ENCODE measurements around the gene CD44.
"Not testable (repeated sequence)": the region's sequence is repeated elsewhere in the genome, so short reads cannot be mapped to it uniquely, and the experiment has no call there.

The CD44 gene
- total RNA-seq, result 587 to 680 reads per million in 2 donors

DNA sequence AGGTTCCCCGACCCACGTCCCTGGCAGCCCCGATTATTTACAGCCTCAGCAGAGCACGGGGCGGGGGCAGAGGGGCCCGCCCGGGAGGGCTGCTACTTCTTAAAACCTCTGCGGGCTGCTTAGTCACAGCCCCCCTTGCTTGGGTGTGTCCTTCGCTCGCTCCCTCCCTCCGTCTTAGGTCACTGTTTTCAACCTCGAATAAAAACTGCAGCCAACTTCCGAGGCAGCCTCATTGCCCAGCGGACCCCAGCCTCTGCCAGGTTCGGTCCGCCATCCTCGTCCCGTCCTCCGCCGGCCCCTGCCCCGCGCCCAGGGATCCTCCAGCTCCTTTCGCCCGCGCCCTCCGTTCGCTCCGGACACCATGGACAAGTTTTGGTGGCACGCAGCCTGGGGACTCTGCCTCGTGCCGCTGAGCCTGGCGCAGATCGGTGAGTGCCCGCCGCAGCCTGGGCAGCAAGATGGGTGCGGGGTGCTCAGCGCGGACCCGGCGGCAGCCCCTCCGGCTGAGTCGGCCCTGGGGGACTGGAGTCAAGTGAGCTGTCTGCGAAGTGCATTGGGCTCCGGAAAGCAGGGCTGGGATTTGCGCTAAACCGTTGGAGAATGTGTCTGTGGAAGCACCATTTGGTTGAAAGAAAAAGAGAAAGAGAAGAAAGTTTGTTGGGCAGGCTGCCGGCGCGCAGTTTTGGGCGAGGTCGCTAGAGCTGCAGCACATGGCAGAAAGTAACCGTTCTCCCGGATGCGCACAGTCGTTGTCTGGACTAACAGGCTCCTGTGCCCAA, at the start of gene CD44:
Gene CD44 (plus strand): TSS at position 229 of the 779 bp plus-strand sequence. CDS start 133 bp downstream, at position 362.
- peak; percentile 56 for DNase-seq

DNA sequence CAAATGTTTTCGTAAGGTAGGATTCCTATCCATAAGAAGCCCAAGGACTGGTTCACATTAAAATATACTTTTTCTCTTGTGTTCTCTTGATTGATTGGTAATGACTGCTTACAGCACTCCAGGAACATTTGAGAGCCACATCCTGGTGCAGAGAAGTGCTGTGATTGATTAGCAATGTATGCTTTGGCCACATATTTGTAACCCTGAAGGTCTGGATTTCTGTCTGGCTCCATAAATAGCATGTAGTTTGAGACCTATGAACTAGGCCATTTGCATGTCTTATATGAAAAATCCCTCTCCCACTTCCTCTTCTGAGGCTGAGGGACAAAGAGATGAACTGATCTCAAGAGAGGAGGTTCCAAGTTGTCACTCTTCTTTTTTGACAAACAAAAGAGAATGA, 49.3 kb upstream of the CD44 start:
- DNase-seq, result no peak

DNA sequence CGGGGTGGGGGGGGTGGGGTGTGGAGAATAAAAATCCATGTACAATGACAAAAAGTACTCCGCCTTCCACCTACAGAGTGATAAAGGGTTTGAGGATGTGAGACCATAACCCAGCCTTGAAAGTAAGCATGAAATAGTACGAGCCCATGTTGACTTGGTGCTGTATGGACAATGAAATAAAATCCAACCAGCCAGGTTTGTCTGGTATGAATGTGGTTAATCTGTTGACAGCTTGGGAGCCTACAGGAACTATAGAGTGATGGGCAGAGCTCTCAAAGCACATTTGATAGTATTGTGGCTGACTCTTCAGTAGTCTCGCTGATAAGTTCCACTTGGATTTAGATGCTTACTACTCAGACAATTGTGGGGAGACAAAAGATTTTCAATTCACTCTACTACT, 48.8 kb upstream of the CD44 start:
- DNase-seq, result no peak

DNA sequence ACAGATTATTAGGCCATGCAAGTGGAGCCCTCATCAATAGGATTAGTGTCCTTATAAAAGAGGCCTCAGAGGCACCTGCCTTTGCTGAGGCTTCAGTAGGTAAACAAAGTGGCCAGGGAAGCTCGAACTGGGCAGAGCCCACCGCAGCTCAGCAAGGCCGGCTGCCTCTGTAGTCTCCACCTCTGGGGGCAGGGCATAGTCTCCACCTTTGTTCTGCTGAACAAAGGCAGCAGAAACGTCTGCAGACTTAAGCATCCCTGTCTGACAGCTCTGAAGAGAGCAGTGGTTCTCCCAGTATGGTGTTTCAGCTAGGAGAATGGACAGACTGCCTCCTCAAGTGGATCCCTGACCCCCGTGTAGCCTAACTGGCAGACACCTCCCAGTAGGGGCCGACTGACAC, 48.0 kb upstream of the CD44 start:
- not testable (repeated sequence) for DNase-seq

DNA sequence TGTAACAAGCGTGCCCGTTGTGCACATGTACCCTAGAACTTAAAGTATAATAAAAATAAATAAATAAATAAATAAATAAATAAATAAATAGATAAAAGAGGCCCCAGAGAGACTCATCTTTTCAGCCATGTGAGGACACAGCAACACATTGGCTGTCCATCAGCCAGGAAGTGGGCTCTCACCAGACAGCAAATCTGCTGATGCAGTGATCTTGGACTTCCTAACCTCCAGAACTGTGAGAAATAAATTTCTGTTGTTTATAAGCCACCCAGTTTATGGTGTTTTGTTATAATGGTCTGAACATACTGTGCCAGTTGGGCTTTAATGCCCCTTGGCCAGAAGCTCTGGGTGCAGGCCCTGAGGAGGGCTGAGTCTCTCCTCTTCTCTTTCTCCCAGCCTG, 42.2 kb upstream of the CD44 start:
- DNase-seq, result no peak

DNA sequence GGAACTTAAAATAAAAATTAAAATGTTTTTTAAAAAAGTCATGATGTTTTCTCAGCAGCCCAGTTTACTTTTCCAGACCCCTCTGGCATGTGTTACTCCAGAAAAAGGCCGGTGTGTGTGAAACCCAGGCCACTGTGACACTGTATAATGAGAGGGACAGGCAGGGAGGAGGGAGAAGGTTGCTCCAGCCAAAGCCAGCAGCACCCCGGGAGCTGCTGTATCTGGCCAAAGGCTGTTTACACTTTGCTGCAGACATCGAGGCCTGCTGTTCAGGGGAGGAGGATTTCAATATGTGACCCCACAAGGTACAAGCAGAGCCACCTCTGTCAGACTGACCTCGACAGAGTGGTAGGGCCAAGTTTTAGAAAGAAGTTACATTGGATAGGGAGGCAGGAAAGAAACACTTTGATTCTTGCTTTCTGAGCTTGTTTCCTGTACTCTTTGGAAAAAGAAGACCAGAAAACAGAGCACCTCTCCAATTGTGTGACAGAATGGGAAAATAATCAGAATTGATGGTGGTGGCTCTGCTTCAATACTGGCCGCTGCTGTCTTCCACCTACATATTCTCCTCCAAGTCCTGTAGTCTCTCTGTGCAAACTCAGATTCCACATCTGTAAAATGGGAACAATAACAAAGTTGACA, 41.0 kb upstream of the CD44 start:
- no peak for DNase-seq

DNA sequence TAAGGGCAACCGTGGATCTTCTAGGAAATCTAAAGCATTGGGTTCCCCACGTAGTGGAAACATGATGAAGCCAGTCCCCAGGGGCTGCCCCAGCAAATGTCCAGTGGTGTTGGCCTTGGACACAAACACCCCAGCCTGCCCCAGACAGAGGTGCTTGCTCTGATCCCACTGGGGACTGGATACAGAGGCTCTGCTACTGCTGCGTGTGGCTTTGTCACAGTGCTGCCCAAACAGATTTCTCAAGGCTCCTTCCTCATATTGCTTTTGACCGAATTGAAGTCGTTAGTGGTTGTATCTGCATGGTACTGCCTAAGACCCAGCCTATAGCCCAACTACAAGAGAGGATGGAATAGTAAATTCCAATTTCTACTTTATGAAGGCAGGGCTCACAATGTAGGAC, 40.1 kb upstream of the CD44 start:
- DNase-seq, result no peak

DNA sequence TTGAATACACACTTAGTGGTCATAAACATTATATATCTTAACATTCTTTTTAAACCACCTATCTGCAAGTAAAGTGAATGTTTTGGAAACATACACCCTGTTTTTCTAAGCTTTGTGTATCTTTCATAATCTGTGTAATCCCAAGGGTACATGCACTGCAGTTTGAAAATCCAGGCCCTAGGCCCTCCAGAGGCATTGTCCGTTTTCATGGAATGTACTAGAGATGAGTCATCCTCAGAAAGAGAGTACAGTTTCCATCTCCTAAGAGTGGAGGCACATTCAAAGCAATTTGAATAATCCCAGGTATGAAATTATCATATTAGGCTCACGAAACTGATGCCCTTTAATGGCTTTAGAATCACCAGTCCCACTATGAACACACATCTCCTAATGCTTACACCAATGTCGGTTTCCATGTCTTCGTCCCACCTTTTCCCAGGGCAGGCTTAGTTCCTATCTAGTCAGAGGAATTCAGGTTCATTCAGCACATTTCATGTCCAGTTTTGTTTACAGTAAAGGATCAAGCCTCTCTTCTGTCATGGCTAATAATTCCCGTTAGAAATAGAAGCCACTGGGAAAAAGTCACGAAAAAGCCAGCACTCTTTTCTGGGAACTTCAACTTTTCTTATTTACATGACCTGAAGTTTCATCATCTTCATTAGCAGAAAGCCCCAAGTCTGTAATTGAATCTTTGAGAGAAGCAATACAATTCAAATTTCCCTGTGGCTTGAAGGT, 39.5 kb upstream of the CD44 start:
- no peak for DNase-seq

DNA sequence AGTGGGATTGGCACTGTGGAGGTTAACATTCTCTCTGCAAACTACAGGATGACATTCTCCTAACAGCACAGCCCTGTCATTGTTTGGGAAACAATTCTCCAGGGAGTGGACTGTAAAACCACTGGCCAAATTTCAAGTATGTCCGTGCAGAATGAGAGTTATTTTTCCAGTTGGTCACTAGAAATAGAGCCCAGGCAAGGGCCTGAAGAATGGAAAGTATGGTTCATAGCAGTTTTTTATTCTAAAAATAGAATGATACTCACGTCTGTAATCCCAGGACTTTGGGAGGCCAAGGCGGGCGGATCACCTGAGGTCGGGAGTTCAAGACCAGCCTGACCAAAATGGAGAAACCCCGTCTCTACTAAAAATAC, 39.0 kb upstream of the CD44 start:
- DNase-seq, result no peak

DNA sequence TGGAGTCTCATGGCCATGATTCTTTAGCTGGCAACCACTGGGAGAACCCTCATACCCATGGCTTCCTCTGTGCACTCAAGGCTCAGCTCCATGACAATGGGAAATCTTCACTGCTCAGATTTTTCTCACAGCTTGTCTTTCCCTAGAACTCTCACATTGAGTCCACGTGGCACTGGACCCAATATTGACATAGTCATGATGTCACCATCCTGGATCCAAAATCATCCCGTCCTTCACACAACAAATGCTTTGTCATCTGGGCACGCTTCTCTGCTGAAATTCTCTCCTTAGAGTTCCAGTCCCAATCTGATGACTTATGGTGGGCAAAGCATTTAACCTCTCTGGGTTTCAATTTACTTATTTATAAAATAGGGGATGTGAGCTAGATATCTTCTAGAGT, 37.7 kb upstream of the CD44 start:
- no peak for DNase-seq

DNA sequence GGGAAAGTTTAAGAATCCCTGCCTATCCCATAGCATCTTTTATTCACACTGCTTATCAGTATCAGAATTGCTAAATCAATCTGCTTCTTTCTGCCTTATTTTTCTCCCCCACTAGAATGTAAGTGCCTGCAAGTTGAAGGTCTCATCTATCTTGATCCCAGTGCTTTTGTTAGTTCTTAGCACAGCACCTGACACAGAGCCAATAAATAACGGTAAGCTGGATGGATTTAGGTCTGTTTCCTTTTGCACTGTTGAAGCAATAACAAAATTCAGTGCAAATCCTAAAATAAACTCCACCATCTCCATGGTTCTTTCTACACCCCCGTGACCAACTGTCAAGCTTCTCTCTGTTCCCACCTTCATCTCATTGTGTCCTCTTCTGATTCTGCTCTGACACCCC, 36.7 kb upstream of the CD44 start:
- DNase-seq, result no peak

DNA sequence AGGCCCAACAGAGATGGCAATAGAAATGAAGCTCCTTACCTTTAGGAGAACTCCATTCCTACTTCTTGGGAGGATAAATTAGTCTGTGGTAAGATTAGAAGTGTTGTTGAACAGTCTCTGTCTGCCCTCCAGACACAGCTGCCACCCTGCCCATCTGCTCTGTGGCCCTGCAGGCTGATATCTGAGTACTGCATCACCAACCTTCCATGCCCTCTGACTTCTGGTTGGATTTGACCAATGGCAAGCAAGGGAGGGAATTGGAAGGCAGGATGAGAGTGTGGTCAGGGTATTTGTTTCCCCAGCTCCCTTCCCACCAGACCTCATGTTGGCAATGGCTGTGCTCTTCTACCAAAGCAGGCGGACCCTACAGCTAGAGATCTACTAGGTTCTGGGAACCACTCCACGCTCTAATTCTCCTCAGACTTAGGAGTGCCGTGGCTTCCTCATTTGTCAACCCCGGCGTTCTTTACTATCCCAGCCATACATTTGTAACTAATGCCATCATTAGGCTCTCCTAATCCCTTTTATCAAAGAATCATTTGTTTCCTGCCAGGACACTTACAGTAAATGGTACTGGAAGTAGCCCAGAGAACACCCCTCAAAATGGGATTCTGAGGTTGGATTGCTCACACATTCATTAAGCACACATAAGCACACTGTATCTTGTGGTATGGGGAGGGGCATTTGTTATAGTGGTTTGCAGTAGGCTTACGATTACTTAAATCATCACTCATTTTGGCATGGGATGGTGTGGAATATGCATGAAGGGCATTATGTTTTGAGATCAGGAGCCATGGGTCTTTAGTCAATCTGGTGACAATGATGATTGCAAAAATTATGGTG, 35.4 kb upstream of the CD44 start:
- no peak for DNase-seq

DNA sequence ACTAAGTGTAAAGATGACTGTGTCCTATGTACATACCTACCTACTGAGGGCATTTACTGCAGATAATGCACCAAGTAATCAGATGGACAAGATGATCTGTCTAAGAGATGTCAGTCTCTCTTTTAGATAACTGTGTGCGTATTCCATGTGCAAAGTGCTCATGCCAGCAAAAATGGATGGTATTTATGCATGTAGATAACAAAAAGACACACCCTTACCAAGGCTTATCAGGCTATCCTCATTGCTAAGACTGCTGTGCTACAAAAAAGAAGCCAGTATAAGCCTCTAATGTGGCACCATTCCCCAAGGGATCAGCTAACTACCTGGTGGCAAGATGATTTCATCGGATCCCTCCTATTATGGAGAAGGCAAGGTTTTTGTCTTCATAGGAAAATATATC, 34.3 kb upstream of the CD44 start:
- DNase-seq, result no peak

DNA sequence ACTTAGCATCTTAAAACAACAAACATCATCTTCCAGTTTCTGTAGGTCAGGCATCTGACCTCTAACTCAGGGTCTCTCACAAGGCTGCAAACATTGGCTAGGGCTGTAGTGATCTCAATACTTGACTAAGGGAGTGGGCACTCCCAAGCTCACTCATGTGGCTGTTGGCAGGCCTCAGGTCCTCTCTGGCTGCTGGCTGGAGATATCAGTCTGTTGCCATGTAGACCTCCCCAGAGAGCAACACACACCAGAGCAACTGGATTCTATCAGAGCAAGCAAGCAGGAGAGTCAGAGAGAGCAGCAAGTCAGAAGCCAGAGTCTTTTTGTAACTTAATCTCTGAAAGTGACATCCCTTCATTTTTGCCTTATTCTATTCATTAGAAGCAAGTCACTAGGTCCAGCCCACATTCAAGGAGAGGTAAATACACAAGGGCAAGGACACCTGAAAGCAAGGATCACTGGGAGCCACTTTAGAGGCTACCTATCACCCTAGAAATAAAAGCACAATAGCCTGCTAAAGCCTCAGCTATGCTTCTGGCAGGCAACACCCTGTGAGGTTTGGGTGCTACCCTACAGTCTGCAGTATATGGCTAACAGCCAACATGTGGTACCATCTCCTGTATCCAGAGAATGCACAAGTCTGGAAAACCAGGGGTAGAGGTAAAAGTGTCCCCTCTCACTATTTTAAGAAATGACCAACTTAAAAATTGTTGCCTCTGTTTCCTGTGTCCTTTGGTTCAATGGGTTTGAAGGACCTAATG, 33.5 kb upstream of the CD44 start:
- no peak for DNase-seq

DNA sequence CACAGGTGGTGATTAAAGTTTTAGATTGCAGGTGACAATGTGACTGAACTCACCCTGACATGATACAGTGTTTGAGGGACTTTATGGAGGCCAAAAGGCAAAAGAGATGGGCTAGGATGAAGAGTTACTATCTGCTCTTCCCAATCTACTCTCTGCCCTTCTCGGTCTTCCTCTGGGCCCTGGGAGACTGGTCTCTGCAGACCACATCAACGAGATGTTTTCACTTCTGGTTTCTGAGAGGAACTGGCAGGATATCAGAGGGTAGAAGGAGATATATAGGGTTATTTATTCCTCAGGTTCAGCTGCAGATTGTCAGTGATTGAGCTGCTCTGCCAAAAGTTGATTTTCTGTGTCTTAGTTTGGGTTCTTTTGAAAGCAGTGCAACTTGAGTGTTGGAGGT, 32.4 kb upstream of the CD44 start:
- DNase-seq, result no peak

DNA sequence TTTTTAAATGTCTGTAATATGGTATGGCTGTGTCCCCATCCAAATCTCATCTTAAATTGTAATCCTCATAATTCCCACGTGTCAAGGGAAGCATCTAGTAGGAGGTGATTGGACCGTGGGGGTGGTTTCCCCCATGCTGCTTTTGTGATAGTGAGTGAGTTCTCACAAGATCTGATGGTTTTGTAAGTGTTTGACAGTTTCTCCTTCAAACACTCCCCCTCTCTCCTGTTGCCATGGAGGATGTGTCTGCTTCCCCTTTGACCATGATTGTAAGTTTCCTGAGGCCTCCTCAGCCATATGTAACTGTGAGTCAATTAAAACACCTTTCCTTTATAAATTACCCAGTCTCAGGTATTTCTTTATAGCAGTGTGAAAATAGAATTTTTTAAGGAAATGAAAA, 31.1 kb upstream of the CD44 start:
- DNase-seq, result no peak

DNA sequence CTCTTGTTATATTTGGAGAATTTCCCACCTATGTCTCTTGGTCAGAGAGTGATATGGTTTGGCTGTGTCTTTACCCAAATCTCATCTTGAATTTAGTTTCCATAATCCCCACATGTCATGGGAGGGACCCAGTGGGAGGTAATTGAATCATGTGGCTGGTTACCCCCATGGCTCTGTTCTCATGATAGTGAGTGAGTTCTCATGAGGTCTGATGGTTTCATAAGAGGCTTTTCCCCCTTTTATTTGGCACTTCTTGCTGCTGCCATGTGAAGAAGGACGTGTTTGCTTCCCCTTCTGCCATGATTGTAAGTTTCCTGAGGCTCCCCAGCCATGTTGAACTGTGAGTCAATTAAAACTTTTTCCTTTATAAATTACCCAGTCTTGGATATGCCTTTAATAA, 30.6 kb upstream of the CD44 start:
- DNase-seq, result not testable (repeated sequence)

DNA sequence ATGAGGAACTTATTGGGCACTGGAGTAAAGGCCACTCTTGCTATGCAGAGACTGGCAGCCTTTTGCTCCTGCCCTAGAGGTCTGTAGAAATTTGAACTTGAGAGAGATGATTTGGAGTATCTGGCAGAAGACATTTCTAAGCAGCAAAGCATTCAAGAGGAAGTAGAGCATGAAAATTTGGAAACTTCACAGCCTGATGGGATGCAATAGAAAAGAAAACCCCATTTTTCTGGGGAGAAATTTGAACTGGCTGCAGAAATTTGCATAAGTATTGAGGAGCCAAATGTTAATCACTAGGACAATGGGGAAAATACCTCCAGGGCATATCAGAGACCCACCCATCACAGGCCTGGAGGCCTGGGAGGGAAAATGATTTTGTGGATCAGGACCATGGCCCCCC, 29.9 kb upstream of the CD44 start:
- no peak for DNase-seq

DNA sequence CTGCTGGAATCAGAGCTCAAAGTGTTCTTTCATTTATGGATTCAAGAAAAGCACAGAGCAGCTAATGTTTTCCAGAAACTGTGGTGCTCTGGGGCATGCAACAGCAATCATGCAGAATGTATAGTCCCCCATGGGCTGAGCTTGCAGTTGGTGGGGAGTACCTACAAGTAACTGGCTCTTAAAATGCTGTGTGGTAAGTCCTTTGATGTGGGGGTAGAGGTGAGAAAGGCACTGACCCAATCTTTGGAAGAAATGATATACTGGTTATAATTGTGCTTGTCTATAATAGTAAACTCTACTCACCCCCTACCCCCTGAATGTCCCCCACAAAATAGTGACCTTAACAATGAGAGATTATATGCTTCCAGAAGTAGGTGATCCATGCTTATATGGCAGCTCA, 29.1 kb upstream of the CD44 start:
- no peak for DNase-seq

DNA sequence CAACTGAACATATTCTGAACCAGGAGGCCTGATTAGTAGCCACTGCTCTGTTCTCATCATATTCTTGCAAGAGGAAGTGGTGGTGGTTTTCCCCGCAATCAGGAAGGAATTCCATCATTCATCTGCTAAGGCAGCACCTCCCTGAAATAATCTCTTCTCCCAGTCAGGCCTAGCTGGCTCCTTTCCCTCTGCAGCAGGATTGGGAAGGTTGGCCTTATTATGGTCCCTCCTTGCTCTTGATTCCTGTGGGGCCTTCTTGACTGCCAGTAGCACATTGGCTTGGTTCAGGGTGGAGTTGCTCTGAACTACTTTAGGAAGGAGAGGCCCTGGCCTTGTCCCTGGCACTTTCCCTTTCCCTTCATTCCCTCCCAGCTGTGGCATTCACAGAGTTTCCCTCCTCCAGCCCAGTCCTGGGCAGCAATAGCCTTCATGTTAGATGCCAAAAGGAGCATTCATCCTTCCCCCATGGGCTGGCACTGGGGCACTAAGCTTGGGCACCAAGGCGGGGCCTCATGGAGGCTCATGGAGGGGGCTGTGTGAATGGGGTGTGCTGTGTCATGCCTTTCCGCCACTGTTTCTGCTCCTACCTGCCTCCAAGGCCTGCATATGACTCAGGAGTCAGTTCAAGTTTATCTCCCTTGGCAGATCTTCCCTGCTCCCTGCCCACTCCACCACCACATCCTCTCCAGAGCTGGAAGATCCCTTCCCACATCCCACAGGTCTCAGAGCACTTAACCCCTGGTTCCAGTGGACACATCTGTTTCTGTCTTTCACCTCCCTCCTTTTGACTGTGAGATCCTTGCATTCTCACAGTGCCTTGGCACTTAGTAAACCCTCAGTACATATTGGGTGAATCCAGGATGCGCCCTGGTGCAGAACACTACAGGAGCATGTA, 27.6 kb upstream of the CD44 start:
- no peak for DNase-seq
